MM.1S (cell line): ENCODE results near the gene SMYD4.

ENCODE experiments used
- DNase-seq: peaks from one replicate; pipeline ENCODE4 v3.0.0-alpha.2; 2015
- H2AFZ ChIP-seq: fragments of 300-600 bp; sonication (generic); 2 replicates; pipeline ENCODE4 v1.6.0; 2016; ENCODE audit warnings: antibody characterized with exemption, low read length
- H3F3A ChIP-seq: fragments of 300-600 bp; sonication (generic); 2 replicates; pipeline ENCODE4 v1.6.1; 2016; ENCODE audit warnings: mild to moderate bottlenecking, antibody characterized with exemption, low read length, moderate library complexity, mixed read lengths; ENCODE audit not compliant: insufficient read depth
- H3K27ac ChIP-seq: fragments of 300-600 bp; sonication (generic); 2 replicates; pipeline ENCODE4 v1.5.1; 2016; ENCODE audit warnings: mild to moderate bottlenecking, low read length
- H3K27me3 ChIP-seq: fragments of 300-600 bp; sonication (generic); replicated peaks from 2 replicates; pipeline ENCODE4 v1.6.0; 2016; ENCODE audit warnings: low read length; ENCODE audit not compliant: insufficient read depth
- H3K36me3 ChIP-seq: fragments of 300-600 bp; sonication (generic); replicated peaks from 2 replicates; pipeline ENCODE4 v1.6.1; 2016; ENCODE audit warnings: mild to moderate bottlenecking, low read length, mixed read lengths; ENCODE audit not compliant: insufficient read depth
- H3K4me1 ChIP-seq: fragments of 300-600 bp; sonication (generic); 2 replicates; pipeline ENCODE4 v1.6.1; 2016; ENCODE audit warnings: low read length, mixed read lengths
- H3K4me2 ChIP-seq: fragments of 300-600 bp; sonication (generic); 2 replicates; pipeline ENCODE4 v1.6.0; 2016; ENCODE audit warnings: low read depth, low read length
- H3K4me3 ChIP-seq: fragments of 300-600 bp; sonication (generic); 2 replicates; pipeline ENCODE4 v1.5.1; 2016; ENCODE audit warnings: low read length, mixed read lengths
- H3K79me2 ChIP-seq: fragments of 300-600 bp; sonication (generic); 2 replicates; pipeline ENCODE4 v1.6.1; 2016; ENCODE audit warnings: mixed run types, low read length, mixed read lengths
- H3K9ac ChIP-seq: fragments of 300-600 bp; sonication (generic); 2 replicates; pipeline ENCODE4 v1.6.1; 2016; ENCODE audit warnings: low read length, mixed read lengths
- H3K9me2 ChIP-seq: fragments of 300-600 bp; sonication (generic); replicated peaks from 2 replicates; pipeline ENCODE4 v1.6.1; 2016; ENCODE audit warnings: mild to moderate bottlenecking, low read length, mixed read lengths; ENCODE audit not compliant: insufficient read depth
- H3K9me3 ChIP-seq: fragments of 300-600 bp; sonication (generic); replicated peaks from 2 replicates; pipeline ENCODE4 v1.6.1; 2016; ENCODE audit warnings: mild to moderate bottlenecking, low read length, mixed read lengths; ENCODE audit not compliant: insufficient read depth
- H4K20me1 ChIP-seq: fragments of 300-600 bp; sonication (generic); 2 replicates; pipeline ENCODE4 v1.6.1; 2016; ENCODE audit warnings: mild to moderate bottlenecking, low read length, moderate library complexity, mixed read lengths; ENCODE audit not compliant: insufficient read depth
- CTCF ChIP-seq: fragments of 300-600 bp; sonication (generic); IDR thresholded peaks from 2 replicates; pipeline ENCODE4 v1.5.1; 2016; ENCODE audit warnings: antibody characterized with exemption, low read length, mixed read lengths
- EZH2 ChIP-seq: fragments of 300-600 bp; sonication (generic); optimal IDR thresholded peaks from 2 replicates; pipeline ENCODE3; 2017; ENCODE audit warnings: low read depth, mild to moderate bottlenecking, antibody characterized with exemption, low read length, mixed read lengths
- EZH2phosphoT487 ChIP-seq: fragments of 300-600 bp; sonication (generic); IDR thresholded peaks from 2 replicates; pipeline ENCODE4 v1.6.1; 2018; ENCODE audit warnings: antibody characterized with exemption, low read length

Gene SMYD4

DNA sequence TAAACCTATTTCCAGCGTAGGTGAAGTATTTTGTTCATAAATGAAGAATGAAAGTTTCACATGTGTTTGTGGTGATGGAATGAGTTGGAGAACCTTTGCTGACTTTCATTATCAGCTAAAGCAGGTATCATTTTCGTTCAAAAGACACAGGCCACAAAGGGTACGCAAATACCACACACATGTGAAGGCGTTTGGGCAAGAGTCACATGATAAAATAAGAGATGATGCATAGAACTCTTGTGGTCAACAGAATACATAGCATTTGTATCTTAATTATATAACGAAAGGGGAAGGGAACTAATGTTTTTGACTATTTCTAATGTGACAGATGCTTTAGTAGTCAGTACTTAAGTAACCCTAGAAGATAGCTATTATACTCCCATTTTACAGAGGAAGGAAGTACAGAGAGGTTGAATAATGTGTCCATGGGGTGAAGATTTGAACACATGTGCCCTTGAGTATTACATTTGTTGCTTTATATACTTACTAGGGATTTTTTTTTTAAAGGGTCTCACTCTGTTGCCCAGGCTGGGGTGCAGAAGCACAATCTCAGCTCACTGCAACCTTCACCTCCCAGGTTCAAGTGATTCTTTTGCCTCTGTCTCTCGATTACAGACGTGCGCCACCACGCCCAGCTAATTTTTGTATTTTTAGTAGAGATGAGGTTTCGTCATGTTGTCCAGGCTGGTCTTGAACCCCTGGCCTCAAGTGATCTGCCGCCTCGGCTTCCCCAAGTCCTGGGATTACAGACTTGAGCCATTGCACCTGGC lies 4.9 kb upstream of the SMYD4 start:
- Histone ChIP-seq H3F3A (peaks cover 31% of the 10 kb centered on the region), H3K9me2 (no peaks in the 10 kb centered on the region), H4K20me1 (peaks cover 16% of the 10 kb centered on the region), H3K79me2 (peaks cover 84% of the 10 kb centered on the region), H3K4me2 (peak overlapping the region; percentile 56), H3K27me3 (no peaks in the 10 kb centered on the region), H3K36me3 (no peaks in the 10 kb centered on the region), H3K27ac (peak overlapping the region; percentile 43; the same call in 1 of the 2 replicates), H3K9me3 (no peaks in the 10 kb centered on the region), H3K4me1 (peaks cover 32% of the 10 kb centered on the region), H3K9ac (no peak overlapping the region), H3K4me3 (no peak overlapping the region), H2AFZ (no peak overlapping the region)
- peak; percentile 95 for DNase-seq
- TF ChIP-seq EZH2 = no peak
- TF ChIP-seq EZH2phosphoT487 = no peak
- TF ChIP-seq CTCF = no peak

GRCh38 chr17:1830288-1830687 lies 586 bp upstream of the SMYD4 start:
- peak overlapping the region; percentile 88 for H2AFZ ChIP-seq
- peak; percentile 56 for DNase-seq

DNA sequence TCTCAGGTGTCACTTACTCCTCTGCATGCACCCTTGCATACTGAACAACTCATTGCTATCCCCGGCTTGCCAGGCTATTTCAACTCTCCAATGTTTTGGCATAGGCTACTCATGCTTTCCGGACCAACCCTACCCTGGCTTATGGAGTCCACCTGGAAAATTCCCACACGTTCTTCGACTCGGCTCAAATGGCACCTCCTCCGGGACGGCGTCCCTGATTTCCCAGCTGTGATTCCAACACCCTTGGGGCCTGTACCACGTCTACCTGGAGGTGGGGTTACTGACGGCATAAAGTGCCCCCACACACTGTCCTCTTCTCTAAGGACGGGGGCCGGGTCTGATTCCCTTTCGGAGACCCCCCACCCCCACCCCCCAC lies 498 bp downstream of the SMYD4 start:
- Histone ChIP-seq H3K36me3 (no peaks in the 10 kb centered on the region), H3K79me2 (peaks cover 49% of the 10 kb centered on the region), H2AFZ (peak overlapping the region; percentile 48), H4K20me1 (peaks cover 12% of the 10 kb centered on the region), H3K9me2 (no peaks in the 10 kb centered on the region), H3K4me1 (peaks cover 28% of the 10 kb centered on the region), H3K4me3 (peak overlapping the region; percentile 78), H3K4me2 (peak overlapping the region; percentile 67), H3F3A (peaks cover 25% of the 10 kb centered on the region), H3K27me3 (no peaks in the 10 kb centered on the region), H3K9me3 (no peaks in the 10 kb centered on the region), H3K9ac (peak overlapping the region; percentile 66), H3K27ac (peak overlapping the region; percentile 25; the same call in 1 of the 2 replicates)
- no peak for TF ChIP-seq EZH2
- TF ChIP-seq EZH2phosphoT487 = no peak
- TF ChIP-seq CTCF = no peak
- peak; percentile 7 for DNase-seq

More at GRCh38 chr17:1830288-1830687, 586 bp upstream of the SMYD4 start:
- Histone ChIP-seq H3K9ac (peak overlapping the region; percentile 66), H3K4me2 (peak overlapping the region; percentile 67), H3F3A (peaks cover 31% of the 10 kb centered on the region), H3K4me1 (peaks cover 35% of the 10 kb centered on the region), H3K79me2 (peaks cover 55% of the 10 kb centered on the region), H3K9me2 (no peaks in the 10 kb centered on the region), H3K27me3 (no peaks in the 10 kb centered on the region), H3K9me3 (no peaks in the 10 kb centered on the region), H3K36me3 (no peaks in the 10 kb centered on the region), H4K20me1 (peaks cover 12% of the 10 kb centered on the region), H3K27ac (peak overlapping the region; percentile 55; the same call in 1 of the 2 replicates), H3K4me3 (peak overlapping the region; percentile 78)
- TF ChIP-seq CTCF = no peak
- no peak for TF ChIP-seq EZH2phosphoT487
- TF ChIP-seq EZH2 = no peak
